ENCODE measurements around the gene FOLH1. TPM values are rescaled to one million over a fixed set of nuclear protein-coding genes. Genes with fewer than 3 reads are reported as not detected.
"Not testable (repeated sequence)": the region's sequence is repeated elsewhere in the genome, so short reads cannot be mapped to it uniquely, and the experiment has no call there.

FOLH1 gene
- polyA plus RNA-seq, 3 donors: not detected

- H3K9me3 Mint-ChIP-seq; H3K4me3 ChIP-seq (replicated peaks in 1 of 3; ENCODE audit: low read depth in 2 of 3, low read length in 3 of 3); H4K20me1 ChIP-seq (ENCODE audit: insufficient read depth, low read length); H3K27ac ChIP-seq (ENCODE audit: low read depth in 1 of 2, low read length in 2 of 2); H3K27me3 Mint-ChIP-seq (ENCODE audit: low read depth in 3 of 3); H3K27ac Mint-ChIP-seq; H3K4me1 ChIP-seq (ENCODE audit: control insufficient read depth in 1 of 2, insufficient read depth in 2 of 2, low read length in 2 of 2); H3K4me2 ChIP-seq (replicated peaks; ENCODE audit: extremely low read depth, low read length, poor library complexity, severe bottlenecking); DNase-seq; H3K4me3 Mint-ChIP-seq; H2AFZ ChIP-seq (ENCODE audit: insufficient read depth, low read depth, low read length, poor library complexity, severe bottlenecking); intact Hi-C loops (cut with micrococcal nuclease); H3K36me3 Mint-ChIP-seq; H3K9ac ChIP-seq (ENCODE audit: insufficient read depth, low read length, poor library complexity, severe bottlenecking); H3K27me3 ChIP-seq (ENCODE audit: control insufficient read depth in 2 of 2, insufficient read depth in 2 of 2, low read length in 2 of 2); H3K36me3 ChIP-seq (replicated peaks in 1 of 2; ENCODE audit: control insufficient read depth in 1 of 2, insufficient read depth in 2 of 2, low read length in 2 of 2); H3K79me2 ChIP-seq (ENCODE audit: insufficient read depth, low read length); H3K9me3 ChIP-seq (replicated peaks in 1 of 2; ENCODE audit: control insufficient read depth in 1 of 2, insufficient read depth in 1 of 2, low read length in 2 of 2); H3K4me1 Mint-ChIP-seq: not testable (repeated sequence)
- WGBS (ENCODE audit: insufficient coverage): no CpG with 5 or more reads among the region's 3 CpGs
These were observed 33.6 kb downstream of the FOLH1 start for GRCh38 chr11:49174691-49175366.

DNA sequence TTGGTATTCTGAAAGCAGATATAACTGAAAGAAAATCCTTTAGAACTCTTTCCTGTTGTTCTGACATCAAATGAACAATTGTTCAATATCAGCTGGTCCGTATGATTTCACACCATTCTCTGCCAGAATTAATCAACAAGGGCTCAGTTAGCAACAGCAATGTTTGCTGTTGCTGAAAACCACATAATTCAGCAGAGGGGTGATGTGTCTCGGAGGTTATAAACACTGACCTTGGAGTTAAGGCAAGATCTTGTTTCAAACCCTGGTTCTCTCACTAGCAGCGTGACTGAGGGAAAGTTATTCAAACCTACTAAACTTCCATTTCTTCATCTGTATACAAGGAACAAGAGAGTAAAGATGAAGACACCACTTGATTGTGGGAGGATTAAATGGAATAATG, 36.8 kb downstream of the FOLH1 start:
- H3K4me1 ChIP-seq (ENCODE audit: control insufficient read depth in 1 of 2, insufficient read depth in 2 of 2, low read length in 2 of 2); H3K4me3 ChIP-seq (replicated peaks in 1 of 3; ENCODE audit: low read depth in 2 of 3, low read length in 3 of 3); intact Hi-C loops (cut with micrococcal nuclease); H3K27me3 Mint-ChIP-seq (ENCODE audit: low read depth in 3 of 3); H3K4me2 ChIP-seq (replicated peaks; ENCODE audit: extremely low read depth, low read length, poor library complexity, severe bottlenecking); H3K27ac ChIP-seq (ENCODE audit: low read depth in 1 of 2, low read length in 2 of 2); H2AFZ ChIP-seq (ENCODE audit: insufficient read depth, low read depth, low read length, poor library complexity, severe bottlenecking); H3K27me3 ChIP-seq (ENCODE audit: control insufficient read depth in 2 of 2, insufficient read depth in 2 of 2, low read length in 2 of 2); DNase-seq; H3K4me3 Mint-ChIP-seq; H3K9me3 Mint-ChIP-seq; H3K79me2 ChIP-seq (ENCODE audit: insufficient read depth, low read length); H3K27ac Mint-ChIP-seq; H3K36me3 Mint-ChIP-seq; H3K9ac ChIP-seq (ENCODE audit: insufficient read depth, low read length, poor library complexity, severe bottlenecking); H4K20me1 ChIP-seq (ENCODE audit: insufficient read depth, low read length); H3K36me3 ChIP-seq (replicated peaks in 1 of 2; ENCODE audit: control insufficient read depth in 1 of 2, insufficient read depth in 2 of 2, low read length in 2 of 2); H3K4me1 Mint-ChIP-seq; H3K9me3 ChIP-seq (replicated peaks in 1 of 2; ENCODE audit: control insufficient read depth in 1 of 2, insufficient read depth in 1 of 2, low read length in 2 of 2): not testable (repeated sequence)
- whole genome bisulfite sequencing (ENCODE audit: insufficient coverage): no CpG with 5 or more reads among the region's 3 CpGs

DNA sequence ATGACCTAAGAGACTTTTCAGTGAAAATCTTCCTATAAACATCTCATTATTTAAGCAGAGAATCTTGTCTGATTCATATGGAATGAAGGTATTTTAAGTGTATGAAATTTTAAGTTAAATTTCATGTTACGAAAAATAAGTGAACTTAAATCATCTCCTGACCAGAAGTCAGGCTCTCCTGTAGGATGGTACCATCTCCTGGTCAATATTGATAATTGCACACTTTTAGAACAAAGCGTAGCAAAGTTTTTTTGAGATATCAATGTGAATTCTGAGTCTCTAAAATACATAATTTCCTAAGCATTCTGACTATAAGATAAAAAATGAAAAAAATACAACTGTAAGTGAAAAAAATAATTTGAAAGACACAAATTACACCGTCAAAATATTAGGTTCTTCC, 38.8 kb downstream of the FOLH1 start:
- H3K79me2 ChIP-seq (ENCODE audit: insufficient read depth, low read length); H3K4me1 Mint-ChIP-seq; H3K27me3 ChIP-seq (ENCODE audit: control insufficient read depth in 2 of 2, insufficient read depth in 2 of 2, low read length in 2 of 2); intact Hi-C loops (cut with micrococcal nuclease); H3K27ac Mint-ChIP-seq; H3K36me3 ChIP-seq (replicated peaks in 1 of 2; ENCODE audit: control insufficient read depth in 1 of 2, insufficient read depth in 2 of 2, low read length in 2 of 2); H2AFZ ChIP-seq (ENCODE audit: insufficient read depth, low read depth, low read length, poor library complexity, severe bottlenecking); H3K9me3 ChIP-seq (replicated peaks in 1 of 2; ENCODE audit: control insufficient read depth in 1 of 2, insufficient read depth in 1 of 2, low read length in 2 of 2); DNase-seq; H3K27me3 Mint-ChIP-seq (ENCODE audit: low read depth in 3 of 3); H3K4me1 ChIP-seq (ENCODE audit: control insufficient read depth in 1 of 2, insufficient read depth in 2 of 2, low read length in 2 of 2); H3K4me3 ChIP-seq (replicated peaks in 1 of 3; ENCODE audit: low read depth in 2 of 3, low read length in 3 of 3); H3K4me3 Mint-ChIP-seq; H3K4me2 ChIP-seq (replicated peaks; ENCODE audit: extremely low read depth, low read length, poor library complexity, severe bottlenecking); H3K36me3 Mint-ChIP-seq; H3K27ac ChIP-seq (ENCODE audit: low read depth in 1 of 2, low read length in 2 of 2); H3K9me3 Mint-ChIP-seq; H4K20me1 ChIP-seq (ENCODE audit: insufficient read depth, low read length); H3K9ac ChIP-seq (ENCODE audit: insufficient read depth, low read length, poor library complexity, severe bottlenecking): not testable (repeated sequence)
- no CpG with 5 or more reads among the region's 3 CpGs for WGBS (ENCODE audit: insufficient coverage)

DNA sequence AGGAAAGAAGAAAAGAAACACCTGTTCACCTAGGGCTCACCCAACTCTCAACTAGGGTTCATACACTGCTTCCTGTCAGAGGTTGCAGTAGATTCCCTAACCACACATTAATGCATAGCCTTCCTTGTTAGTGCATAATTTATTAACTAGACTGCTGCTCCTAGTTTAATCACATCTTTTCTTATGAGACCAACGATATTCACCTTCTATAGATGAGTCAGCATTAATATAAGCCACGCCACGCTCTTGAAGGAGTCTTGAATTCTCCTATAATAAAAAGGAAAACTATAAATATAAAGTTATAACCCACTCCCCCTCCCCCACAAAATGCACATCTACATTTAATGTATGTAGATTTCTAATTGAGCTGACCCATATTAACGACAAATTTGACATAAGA, 39.4 kb downstream of the FOLH1 start:
- H2AFZ ChIP-seq (ENCODE audit: insufficient read depth, low read depth, low read length, poor library complexity, severe bottlenecking); H3K4me1 Mint-ChIP-seq; H3K4me3 Mint-ChIP-seq; H3K27ac ChIP-seq (ENCODE audit: low read depth in 1 of 2, low read length in 2 of 2); H3K36me3 ChIP-seq (replicated peaks in 1 of 2; ENCODE audit: control insufficient read depth in 1 of 2, insufficient read depth in 2 of 2, low read length in 2 of 2); intact Hi-C loops (cut with micrococcal nuclease); H3K27me3 ChIP-seq (ENCODE audit: control insufficient read depth in 2 of 2, insufficient read depth in 2 of 2, low read length in 2 of 2); H3K27ac Mint-ChIP-seq; H3K4me3 ChIP-seq (replicated peaks in 1 of 3; ENCODE audit: low read depth in 2 of 3, low read length in 3 of 3); H3K79me2 ChIP-seq (ENCODE audit: insufficient read depth, low read length); H3K4me1 ChIP-seq (ENCODE audit: control insufficient read depth in 1 of 2, insufficient read depth in 2 of 2, low read length in 2 of 2); DNase-seq; H3K9me3 Mint-ChIP-seq; H3K27me3 Mint-ChIP-seq (ENCODE audit: low read depth in 3 of 3); H3K9me3 ChIP-seq (replicated peaks in 1 of 2; ENCODE audit: control insufficient read depth in 1 of 2, insufficient read depth in 1 of 2, low read length in 2 of 2); H4K20me1 ChIP-seq (ENCODE audit: insufficient read depth, low read length); H3K4me2 ChIP-seq (replicated peaks; ENCODE audit: extremely low read depth, low read length, poor library complexity, severe bottlenecking); H3K36me3 Mint-ChIP-seq; H3K9ac ChIP-seq (ENCODE audit: insufficient read depth, low read length, poor library complexity, severe bottlenecking): not testable (repeated sequence)
- no CpG with 5 or more reads among the region's 4 CpGs for WGBS (ENCODE audit: insufficient coverage)
